Left hindlimb (tissue), 1 donor: Measurements from ENCODE around the gene ZBTB20.

Source experiments
- DNase-seq: peaks from one replicate; pipeline ENCODE4 v3.0.0-alpha.2; 2018

The ZBTB20 gene

DNA sequence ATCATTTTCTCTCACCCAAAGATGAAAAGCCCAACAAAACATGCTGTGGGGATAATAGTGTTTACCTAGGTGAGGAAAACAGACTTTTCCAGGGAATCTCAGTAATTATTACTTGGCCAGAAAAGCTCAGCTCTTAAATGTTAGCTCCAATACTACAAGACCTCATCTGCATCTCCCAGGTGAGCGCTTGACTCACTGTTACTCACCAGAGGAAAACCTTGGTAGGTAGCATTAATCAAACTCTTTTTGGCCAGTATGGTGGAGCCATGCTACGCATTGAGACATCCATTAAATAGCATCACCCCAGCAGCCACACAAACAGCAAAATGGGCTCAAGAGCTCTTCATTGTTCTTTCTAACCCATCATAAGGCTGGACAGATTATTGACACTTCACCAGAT, 754.3 kb downstream of the ZBTB20 start:
- DNase-seq: no peak

DNA sequence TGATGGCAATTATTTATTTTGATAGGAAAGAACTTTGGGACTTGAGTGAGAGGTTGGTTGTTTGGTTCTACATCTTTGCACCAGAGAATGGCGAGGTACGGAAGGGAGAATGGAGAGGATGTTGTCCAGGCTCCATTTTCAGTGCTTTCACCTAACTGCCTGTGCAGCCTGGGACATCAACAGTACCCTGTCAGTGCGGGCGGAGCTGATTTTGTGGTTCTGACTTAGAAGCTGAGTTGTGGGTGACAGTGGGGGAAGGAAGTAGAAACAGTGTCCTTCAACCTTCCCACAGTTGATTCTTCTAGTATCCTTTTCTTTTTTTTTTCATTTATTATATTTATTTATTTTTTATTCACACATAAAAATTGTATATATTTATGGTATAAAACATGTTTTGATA, 757.9 kb downstream of the ZBTB20 start:
- no peak for DNase-seq

DNA sequence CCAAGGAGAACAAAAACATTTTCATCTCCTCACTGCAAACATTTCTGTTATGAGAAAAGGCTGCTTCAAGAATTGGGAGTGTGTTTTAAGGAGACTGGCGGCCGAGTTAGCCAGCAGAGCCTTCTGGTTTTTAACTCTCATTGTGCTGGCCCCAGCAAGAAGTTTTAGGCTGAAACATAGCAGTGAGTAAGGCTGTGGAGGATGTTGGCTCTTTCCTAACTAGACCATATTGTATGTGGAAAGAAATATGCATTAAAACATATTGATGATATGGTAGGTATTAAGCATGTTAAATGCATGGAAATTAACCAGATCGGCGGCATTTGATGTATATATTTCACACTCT, 762.6 kb downstream of the ZBTB20 start:
- DNase-seq: no peak

DNA sequence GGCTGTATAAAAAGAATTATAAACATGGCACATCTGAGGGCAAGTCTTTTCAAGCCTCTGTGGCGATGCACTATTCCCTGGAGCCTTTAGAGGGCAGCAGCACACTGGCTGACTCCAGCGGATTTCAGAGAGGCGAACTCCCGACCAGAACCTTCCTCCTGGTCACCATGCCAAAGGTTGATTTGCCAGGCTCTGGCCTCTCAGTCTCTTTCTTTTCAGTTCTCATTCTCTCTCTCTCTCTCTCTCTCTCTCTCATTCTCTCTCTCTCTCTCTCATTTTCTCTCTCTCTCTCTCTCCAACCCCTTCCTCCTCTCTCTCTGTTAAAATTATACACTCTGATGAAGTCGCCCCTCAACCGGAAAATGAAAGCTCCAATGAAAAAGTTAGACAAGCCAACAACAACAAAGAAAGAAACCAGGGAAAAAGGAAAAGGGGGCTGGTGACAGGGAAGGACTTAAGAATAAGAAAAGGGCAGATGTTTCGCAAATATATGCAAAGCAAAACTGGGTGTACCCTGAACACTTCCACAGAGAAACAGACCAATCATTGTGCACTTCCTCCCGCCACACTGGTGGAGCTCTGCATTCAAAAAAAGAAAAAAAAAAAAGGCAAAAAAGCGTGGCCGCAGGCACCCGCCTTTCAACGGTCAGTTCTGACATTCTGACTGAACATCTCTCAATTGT, 763.1 kb downstream of the ZBTB20 start:
- DNase-seq: peak; percentile 85

DNA sequence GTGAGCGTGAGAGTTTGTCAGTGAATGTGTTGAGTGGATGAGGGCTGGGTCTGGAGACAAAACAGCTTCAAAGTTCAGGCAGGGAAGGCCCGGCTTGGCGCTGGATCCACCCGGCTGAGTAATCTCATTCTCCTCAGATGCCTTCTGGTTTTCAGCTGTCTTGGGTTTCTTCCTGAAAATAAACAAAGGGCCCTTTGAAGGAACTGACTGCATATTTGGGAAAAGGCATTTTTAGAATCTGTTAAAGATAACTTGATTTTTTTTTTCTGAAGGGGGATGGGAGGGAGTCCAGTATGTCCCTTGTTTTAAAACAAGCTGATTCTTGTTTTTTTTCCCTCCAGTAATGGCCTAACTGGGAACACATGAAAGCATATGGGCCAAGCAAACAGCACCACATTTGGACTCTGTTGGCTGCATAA, 766.8 kb downstream of the ZBTB20 start:
- DNase-seq: peak; percentile 63

DNA sequence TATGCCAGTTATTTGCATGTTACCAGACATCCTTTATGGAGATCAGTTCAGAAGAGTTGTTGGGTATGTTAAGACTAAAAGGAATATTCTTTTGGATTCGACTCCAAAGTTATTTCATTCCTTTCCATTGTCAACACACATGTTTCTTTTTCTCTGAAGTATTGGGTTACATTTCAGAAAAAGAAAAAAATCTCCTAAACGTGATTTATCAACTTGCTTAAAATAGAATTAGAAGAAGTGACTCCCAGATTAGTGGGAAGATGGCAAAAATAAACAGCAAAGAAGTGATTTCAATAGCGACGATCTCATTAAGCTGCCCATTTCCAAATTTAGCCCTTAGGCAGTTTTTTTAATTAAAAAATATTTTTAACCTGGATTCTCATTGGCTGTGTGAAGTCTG, 767.8 kb downstream of the ZBTB20 start:
- DNase-seq: no peak

DNA sequence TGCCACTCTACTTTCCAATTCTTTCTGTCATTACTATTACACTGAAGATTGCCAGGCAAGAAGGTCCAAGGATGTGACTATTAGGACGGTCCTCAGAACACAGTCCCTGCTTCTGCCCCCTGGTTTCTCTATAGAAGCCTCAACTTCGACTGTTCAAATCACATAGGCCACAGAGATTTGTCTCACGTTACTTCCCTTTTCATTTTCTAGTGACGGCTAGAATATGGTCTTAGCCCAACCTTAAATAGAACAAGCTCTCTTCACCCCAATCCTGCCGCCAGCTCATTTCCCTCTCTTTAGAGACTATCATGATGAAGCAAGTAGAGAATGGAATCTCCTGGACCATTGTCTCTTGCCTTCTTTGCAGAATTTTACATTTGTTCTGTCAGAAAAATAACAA, 768.3 kb downstream of the ZBTB20 start:
- no peak for DNase-seq

DNA sequence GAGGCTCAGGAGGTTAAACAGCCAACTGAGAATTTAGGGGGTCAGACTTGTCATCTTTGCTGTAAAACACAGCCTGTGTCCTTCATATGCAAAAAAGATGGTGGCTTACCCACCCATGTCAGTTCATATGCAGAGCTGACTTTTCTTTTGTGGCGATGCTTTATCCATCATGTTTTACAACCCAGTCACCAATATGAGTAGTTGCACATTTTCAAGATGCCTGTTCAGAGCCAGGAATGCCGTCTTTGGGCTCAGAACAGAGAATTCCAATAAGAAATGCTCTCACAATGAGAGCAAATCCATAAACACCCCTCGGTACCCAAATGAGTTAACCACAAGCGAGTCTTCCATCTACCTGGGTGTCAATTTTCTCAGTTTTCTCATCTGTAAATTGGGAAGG, 769.7 kb downstream of the ZBTB20 start:
- no peak for DNase-seq

DNA sequence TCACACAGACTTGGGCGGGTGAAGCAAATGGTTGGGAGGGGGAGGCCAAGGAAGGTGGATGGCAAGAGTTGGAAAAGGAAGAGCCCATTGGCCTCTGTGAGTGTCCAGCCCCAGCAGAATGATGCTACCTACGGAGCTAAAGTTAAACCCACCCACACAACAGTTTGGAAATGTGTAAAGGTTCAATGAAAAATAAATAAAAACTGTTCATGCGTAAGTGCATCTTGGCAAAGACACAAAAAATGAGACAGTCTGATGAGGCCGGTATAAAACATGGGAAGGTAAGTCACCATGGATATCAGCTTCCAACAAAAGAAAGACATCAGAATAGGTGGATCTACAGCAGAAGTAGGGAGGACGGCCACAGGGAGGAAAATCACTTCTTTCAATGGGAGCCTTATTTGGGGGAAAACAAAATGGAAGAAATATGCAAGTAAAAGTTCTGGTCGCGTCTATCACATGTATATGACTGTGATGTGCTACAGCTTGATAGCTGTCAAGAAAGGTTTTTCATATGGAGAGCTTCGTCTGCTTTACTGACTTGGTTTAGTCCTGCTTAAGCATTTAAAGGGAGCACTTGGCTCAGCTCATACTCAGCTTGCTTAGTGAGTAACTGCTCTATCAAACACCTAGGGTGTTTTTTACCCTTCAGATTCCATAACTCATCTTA, 770.4 kb downstream of the ZBTB20 start:
- no peak for DNase-seq

DNA sequence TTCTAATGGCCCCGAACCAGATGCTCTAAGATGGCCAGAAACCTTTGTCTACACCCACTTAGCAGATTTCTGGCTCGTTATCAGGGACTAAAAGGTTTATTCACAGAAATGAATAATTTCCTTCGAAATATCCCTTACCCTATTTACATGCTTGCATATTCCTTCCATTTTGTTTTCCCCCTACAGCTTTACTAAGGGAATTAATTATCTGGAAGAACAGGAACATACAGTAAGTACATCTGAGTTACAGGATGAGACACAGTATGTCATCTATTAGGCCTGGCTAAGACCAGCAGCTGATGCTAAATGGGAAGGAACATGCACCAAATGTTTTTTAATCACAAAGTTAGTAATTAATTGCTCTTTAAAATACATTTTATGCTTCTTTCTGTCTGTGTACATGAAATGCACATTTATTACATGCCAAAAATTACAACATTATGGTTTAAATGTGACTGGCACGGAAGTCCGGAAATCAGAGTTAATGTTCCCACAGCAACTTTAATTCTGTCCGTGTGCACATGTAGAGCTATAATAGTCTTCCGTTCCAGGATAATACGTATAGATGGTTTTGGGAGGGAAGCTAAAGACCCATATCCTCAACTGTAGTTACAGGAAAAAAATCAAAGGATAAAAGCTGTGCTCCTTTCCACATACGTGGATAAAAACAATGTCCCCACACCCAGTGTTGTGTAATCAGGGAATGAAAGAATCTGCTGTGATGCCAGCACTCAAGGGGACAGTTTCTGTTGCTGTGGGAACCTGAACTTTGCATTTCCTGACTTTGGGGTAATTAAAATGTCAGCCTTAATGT, 771.3 kb downstream of the ZBTB20 start:
- DNase-seq: no peak

DNA sequence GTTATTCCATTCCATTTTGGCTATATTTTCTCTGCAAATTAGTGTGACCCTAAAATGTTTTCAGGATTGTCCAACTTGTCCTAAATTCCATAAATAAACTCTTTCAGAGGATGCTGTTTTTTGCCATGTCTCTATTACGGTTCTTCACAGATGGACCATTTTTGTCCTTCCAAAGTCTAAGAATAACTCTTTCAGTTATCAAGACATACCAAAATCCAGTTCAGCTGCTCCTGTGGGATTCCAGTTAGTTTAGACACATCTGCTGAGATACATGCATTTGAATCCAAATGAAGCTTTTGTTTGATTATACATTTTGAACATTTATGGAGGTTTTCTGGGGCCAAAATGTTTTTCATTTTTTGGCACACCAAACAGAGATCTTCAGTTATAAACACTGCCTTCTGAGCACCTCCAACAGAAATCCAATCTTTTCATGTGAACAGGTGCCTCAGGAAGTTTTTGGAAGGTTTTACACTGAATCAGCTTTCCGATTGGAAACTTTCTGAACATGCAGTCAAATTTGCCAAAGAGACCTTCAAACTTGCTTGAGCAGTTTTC, 772.6 kb downstream of the ZBTB20 start:
- no peak for DNase-seq

DNA sequence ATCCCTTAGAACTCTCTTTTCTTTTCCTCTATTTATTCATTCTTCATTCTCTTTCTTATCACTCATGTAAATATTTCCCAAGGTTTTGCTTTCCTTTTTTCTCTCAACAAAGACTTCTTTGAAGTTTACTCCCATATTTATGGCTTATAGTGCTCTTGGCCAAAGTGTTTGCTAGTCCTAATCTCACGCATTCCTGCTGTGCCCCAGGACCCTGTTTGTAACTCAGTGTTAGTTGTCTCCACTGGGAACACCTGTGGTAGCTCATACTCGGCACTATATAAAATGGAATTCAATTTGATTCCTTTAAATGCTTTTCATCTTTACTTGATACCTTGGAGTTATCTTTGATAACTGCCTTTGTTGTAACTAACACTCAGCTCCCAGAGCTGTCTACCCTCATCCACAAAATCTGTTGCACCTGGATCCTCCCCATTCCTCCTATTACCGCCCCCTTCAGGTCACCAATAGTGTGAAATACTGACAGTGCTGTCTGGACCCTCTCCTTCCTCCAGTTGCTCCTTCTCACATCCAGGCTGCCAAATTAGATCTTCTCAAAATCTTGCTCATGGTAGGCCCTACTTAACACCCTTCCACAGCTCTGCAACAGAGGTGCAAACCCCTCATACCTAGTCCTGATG, 776.4 kb downstream of the ZBTB20 start:
- no peak for DNase-seq

DNA sequence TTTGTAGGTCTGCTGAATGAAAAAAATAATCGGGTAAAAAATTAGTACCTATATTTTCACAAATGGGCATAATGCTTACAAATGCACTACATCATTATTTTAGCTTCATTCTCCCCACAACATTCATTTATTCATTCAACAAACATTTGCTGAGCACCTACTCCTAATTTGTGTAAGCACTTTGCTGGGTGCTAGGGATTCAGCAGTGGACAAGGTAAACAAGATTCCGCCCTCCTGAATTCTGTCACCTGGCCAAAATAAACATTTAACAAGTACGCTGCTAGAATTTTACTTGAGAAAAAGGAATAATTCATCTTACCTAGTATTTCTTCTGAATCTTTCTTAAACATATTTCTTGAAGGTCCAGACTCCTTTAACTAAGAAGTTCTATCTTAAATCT, 781.2 kb downstream of the ZBTB20 start:
- DNase-seq: no peak

DNA sequence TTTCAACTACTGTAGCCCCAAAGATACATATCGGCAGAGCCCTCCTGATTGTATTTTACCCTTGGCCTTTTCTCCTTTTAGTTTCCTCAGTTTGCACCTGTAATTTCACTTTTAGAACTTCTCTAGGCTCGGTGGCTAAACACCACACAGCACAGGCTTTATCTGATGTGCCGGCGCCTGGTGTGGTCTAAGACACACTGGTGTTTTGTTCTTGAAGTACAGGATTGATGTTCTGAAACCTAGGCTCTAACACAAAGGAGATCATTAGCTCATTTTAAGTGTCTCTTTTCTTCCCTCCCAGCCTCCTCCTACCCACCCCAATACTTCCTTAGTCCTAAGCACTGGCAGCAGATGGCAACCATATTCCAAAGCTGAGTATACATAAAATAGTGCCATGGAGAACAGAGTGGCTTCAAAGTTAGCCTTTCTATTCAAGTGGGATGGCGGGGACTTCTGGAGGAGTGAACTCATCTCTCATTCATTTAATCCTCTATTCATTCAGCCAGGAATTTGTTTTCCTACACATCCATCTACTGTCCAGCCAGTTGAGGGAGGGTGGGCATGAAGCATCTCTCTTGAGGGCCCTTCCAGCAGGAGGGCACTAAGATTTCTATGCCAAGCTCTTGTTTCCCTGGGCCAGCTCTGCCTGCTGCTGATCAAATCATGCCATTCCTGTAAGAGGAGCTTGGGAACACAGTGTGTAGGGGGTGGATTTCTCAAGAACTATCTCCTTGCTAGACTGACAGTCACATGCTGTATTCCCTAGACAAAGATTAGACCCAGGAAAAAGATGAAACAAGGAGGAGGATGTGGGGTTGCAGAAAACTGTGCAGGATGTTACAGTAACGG, 782.1 kb downstream of the ZBTB20 start:
- DNase-seq: no peak

DNA sequence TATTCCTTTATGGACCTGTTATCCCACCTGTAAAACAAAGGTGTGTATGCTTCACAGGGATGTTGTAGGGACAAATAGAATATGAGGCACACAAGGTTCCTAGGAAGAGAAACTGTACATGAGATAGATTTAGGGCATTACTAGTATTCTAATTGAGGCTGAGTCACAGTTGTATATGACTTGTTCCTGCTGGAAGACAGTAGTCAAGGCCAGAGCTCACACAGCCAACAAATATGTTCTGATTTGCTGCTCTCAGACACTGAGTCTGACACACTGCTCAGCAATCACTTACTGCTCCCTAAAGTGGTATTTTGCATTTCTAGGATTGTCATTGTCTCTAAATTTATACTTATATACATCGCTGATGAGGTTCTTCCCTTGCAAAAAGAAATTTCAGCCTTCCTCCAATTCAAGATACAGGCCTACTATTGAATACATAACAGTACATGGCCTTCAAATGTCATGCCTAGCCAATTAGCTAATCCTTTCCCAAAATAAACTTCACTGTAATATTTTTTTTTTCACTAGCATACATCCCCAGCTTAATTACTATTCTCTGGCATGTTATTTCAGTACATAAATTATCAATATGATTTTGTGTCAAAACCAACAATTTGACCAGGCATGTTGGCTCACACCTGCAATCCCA, 783.4 kb downstream of the ZBTB20 start:
- no peak for DNase-seq

DNA sequence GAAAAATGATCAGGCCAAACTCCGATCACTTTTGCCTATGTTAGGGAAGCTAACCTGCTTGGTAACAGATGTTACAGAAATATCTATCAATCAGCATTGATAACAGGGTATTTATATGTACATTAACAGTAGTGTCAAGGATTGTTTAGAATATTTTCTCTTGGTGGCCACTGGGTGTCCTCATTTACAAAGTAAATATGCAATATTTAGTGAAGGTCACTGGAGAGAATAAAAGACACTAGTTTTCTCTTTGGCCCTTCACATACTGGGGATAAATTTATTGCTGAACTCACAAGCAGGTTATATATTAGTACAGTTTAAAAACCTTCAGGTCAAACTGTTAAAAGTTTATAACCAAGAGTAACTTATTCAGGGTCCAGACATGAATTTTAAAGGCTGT, 784.3 kb downstream of the ZBTB20 start:
- no peak for DNase-seq

DNA sequence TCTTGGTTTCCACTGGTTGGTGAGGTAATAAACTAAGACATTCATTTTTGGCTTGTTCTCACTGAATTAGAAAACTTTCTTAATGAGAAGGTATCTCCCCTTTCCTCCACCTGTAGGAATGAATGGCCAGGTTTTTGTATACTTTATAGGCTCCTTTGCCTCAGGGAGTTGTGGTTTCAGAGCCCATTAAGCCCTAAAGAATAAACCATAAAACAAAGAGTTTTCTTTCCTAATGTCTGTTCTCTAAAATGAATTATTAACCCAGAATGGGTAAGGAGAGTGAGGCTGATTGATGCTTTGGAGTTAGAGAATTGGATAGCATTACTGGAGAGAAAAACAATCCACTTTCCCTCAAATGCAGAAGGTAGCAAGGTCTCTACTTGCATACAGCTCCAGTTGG, 785.7 kb downstream of the ZBTB20 start:
- no peak for DNase-seq

DNA sequence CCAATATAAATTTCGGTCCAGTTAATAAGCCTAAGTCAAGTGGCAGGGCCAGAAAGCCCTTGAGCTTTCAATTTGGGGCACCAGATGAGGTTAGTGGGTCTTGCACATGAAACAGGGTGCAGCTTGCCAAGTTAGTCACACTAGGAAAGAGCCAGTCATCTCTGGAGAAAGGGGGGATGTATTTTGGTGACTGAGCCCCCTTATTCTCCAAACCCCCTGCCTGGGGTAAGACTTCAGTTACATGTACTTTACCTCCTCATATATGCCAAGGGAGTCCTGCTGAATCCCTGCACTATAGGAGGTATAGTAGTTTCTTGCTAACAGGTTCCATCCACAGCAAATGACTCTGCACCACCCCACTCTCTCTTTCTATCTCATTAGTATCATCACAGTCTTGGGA, 790.6 kb downstream of the ZBTB20 start:
- DNase-seq: no peak

DNA sequence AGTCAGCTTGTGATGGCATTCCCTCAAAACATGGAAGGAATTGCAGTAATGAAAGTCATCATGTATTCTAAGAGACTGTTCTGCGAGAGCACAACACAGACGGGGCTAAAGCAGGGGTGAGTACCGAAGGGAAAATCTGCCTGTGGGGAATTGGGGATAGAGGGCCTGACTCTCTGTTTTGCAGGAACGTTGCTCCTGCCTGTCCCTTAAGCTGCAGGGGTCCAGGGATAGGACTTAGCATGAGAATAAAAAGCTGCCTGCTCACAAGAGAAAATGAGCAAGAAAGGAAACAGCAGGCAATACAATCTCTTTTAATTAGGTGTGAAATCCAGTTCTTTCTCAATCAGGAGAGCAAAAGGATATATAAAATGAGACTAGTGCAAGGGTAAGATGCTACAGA, 791.0 kb downstream of the ZBTB20 start:
- DNase-seq: no peak

DNA sequence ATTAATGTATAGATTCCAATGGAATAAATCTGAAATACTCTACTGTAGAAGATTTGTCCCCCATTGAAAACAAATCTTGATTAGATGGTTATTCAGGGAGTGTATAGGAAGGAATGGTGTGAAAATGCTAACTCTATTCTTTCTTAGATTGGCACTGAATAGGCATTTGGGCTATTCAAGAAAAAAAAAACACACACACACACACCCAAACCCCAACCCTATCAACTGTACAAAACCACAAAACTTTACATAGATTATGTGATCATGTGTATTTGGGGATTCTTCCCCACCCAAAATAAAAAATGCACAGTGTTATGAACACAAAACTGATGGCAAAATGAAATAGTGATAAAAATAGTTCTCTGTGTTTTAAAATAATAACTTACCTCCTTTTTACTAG, 791.4 kb downstream of the ZBTB20 start:
- no peak for DNase-seq

DNA sequence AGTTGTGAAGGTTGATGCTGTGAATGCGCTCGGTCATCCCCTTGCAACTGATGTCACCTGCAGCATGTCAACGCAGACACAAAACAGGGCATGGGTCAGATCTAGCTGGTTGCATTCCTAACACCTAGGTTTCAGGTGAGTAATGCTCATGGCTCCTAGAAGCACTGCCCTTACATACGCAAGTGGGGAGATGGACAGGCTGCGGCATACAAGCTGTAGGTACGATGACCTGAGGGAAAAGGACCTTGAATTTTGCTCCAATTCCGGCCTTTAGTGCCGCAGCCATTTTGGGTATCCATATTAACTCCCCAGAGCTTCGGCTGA, 795.3 kb downstream of the ZBTB20 start:
- DNase-seq: no peak
